DOHH2 (cell line): ENCODE results near the gene CNTNAP5.

Source experiments
- EZH2phosphoT487 ChIP-seq: fragments of 200-600 bp; sonication (generic); IDR thresholded peaks from 2 replicates; pipeline ENCODE4 v1.6.1; 2017; ENCODE audit warnings: borderline replicate concordance, mild to moderate bottlenecking, antibody characterized with exemption, low read length, moderate library complexity, mixed read lengths
- TF ChIP-seq, protein P1 (sequence below): fragments of 200-600 bp; sonication (generic); IDR thresholded peaks from one replicate; pipeline ENCODE4 v1.5.1; 2014; ENCODE audit warnings: antibody characterized with exemption, mild to moderate bottlenecking, low read depth, low read length; ENCODE audit not compliant: poor library complexity, severe bottlenecking

DNA sequence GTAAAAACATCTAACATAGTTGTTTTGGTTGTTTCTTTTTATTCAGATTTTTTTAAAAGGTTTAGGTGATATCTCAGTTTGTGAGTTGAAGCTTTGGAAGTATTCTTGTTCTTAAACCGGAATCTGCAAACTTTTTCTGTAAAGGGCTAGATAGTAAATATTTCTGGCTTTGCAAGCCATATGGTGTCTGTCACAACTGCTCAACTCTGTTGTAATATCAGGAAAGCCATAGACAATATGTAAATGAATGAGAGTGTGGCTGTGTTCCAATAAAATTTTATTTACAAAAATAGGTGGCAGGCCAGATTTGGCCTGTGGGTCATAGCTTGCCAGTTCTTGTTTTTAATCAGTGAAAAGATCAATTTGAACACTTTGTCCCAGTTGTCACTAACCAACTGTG lies 134.1 kb downstream of the CNTNAP5 start:
- TF ChIP-seq, protein P1, sequence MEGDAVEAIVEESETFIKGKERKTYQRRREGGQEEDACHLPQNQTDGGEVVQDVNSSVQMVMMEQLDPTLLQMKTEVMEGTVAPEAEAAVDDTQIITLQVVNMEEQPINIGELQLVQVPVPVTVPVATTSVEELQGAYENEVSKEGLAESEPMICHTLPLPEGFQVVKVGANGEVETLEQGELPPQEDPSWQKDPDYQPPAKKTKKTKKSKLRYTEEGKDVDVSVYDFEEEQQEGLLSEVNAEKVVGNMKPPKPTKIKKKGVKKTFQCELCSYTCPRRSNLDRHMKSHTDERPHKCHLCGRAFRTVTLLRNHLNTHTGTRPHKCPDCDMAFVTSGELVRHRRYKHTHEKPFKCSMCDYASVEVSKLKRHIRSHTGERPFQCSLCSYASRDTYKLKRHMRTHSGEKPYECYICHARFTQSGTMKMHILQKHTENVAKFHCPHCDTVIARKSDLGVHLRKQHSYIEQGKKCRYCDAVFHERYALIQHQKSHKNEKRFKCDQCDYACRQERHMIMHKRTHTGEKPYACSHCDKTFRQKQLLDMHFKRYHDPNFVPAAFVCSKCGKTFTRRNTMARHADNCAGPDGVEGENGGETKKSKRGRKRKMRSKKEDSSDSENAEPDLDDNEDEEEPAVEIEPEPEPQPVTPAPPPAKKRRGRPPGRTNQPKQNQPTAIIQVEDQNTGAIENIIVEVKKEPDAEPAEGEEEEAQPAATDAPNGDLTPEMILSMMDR: no peak
- no peak for TF ChIP-seq EZH2phosphoT487
